ENCODE data around the gene CHMP4B. TPM values are rescaled to one million over a fixed set of nuclear protein-coding genes. Genes with fewer than 3 reads are reported as not detected.

Gene CHMP4B
- total and polyA plus RNA-seq, 2 donors, result 39.9 to 130 TPM

- Histone ChIP-seq H3K4me1 (ENCODE audit: control insufficient read depth in 2 of 2, insufficient read depth in 2 of 2, low read length in 2 of 2) (peaks cover 23 to 32% of the 10 kb centered on the region in 2 donors), H3K36me3 (ENCODE audit: control insufficient read depth in 2 of 2, insufficient read depth in 2 of 2, low read length in 1 of 2) (peaks cover 0 to 6% of the 10 kb centered on the region in 2 donors), H3K9me3 (ENCODE audit: control insufficient read depth in 2 of 2, insufficient read depth in 1 of 2, low read length in 1 of 2) (no peaks in the 10 kb centered on the region), H3K27me3 (ENCODE audit: control insufficient read depth in 2 of 2, insufficient read depth in 1 of 2, low read length in 1 of 2) (no peaks in the 10 kb centered on the region), H3K27ac (ENCODE audit: low read depth in 1 of 2, low read length in 1 of 2) (no peak overlapping the region), H3K4me3 (ENCODE audit: low read length in 2 of 2) (no peak overlapping the region)
- no peak for DNase-seq (ENCODE audit: low read depth in 6 of 9, low spot score in 9 of 9)
- 71% methylated on average over 5 of the region's 5 CpGs for WGBS
These were observed 889 bp upstream of the CHMP4B start for GRCh38 chr20:33810259-33810658.

GRCh38 chr20:33811776-33812151, 616 bp downstream of the CHMP4B start:
- Histone ChIP-seq H3K4me1 (ENCODE audit: control insufficient read depth in 2 of 2, insufficient read depth in 2 of 2, low read length in 2 of 2) (peaks cover 27 to 41% of the 10 kb centered on the region in 2 donors), H3K27me3 (ENCODE audit: control insufficient read depth in 2 of 2, insufficient read depth in 1 of 2, low read length in 1 of 2) (no peaks in the 10 kb centered on the region), H3K9me3 (ENCODE audit: control insufficient read depth in 2 of 2, insufficient read depth in 1 of 2, low read length in 1 of 2) (no peaks in the 10 kb centered on the region), H3K4me3 (ENCODE audit: low read length in 2 of 2) (peak overlapping the region; percentile 67 to 94), H3K36me3 (ENCODE audit: control insufficient read depth in 2 of 2, insufficient read depth in 2 of 2, low read length in 1 of 2) (peaks cover 0 to 11% of the 10 kb centered on the region in 2 donors), H3K27ac (ENCODE audit: low read depth in 1 of 2, low read length in 1 of 2) (peak overlapping the region; percentile 62 to 89)
- DNase-seq (ENCODE audit: low read depth in 6 of 9, low spot score in 9 of 9), result peak in 3 of 9 donors; percentile 11 to 65 (median 40)
- under 1% methylated on average over 12 of the region's 12 CpGs for WGBS

DNA sequence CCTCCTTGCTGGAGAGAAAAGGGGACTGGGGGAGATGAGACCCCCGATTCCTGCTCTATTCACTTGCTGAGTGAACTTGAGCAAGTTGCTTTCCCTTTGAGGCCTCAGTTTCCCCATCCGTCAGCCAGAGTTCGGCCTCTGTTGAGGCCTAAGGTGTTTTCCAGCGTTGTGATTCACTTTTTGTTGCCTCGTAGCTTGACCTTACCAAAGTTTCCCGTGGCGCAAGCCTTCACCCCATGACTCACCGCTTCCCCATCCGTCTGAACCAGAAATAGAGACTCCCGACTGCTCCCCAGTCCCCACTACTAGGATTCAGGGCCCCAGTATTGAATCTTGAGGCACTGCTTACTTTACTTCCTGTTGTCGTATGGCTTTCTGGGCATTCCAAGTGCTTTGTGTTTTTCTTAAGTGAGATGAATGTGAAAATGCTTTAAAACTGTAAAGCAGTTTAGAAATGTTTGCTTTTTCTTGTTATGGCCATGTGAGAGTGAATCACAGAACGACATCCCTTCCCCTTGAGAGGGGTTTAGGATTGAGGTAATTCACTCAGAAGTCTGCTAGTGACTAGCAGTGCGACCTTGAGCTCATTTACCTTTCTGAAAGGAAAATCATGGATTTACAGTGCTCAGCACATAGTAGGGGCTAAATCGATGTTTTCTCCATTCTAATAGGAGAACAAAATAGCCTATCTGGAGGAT, 1.2 kb downstream of the CHMP4B start:
- no peaks in the 10 kb centered on the region for H3K9me3 ChIP-seq (ENCODE audit: control insufficient read depth in 2 of 2, insufficient read depth in 1 of 2, low read length in 1 of 2)
- DNase-seq (ENCODE audit: low read depth in 6 of 9, low spot score in 9 of 9), result peak in 3 of 9 donors; percentile 19 to 64 (median 35)
- 12% methylated on average over 14 of the region's 14 CpGs for WGBS
- H3K36me3 ChIP-seq (ENCODE audit: control insufficient read depth in 2 of 2, insufficient read depth in 2 of 2, low read length in 1 of 2), result peaks cover 0 to 11% of the 10 kb centered on the region in 2 donors
- H3K4me1 ChIP-seq (ENCODE audit: control insufficient read depth in 2 of 2, insufficient read depth in 2 of 2, low read length in 2 of 2), result peaks cover 27 to 41% of the 10 kb centered on the region in 2 donors
- H3K4me3 ChIP-seq (ENCODE audit: low read length in 2 of 2), result peak overlapping the region; percentile 67 to 94
- no peaks in the 10 kb centered on the region for H3K27me3 ChIP-seq (ENCODE audit: control insufficient read depth in 2 of 2, insufficient read depth in 1 of 2, low read length in 1 of 2)
- H3K27ac ChIP-seq (ENCODE audit: low read depth in 1 of 2, low read length in 1 of 2), result peak overlapping the region; percentile 64 to 89

DNA sequence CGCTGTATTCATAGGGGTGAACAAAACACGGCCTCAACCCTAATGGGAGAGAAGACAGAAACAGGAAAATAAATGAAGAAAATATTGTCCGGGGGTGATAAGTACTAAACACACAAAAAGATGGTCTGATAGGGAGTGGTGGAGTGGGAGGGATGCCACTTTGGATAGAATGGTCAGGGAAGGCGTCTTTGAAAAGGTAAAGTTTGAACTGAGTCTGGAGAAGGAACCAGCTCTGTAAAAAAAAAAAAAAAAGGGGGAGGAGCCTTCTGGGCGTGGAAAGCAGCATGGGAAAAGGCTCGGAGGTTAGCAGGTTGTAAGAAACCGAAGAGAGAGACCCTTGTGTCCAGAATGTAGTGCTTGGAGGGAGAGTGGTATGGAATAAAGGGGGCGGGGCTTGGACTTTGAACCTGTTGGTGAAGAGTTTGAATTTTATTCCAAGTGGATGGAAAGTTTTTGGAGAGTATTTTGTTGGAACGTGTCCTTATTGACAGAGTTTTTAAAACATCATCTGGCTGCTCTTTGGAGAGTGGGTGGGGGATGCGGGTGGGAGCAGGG, 1.8 kb downstream of the CHMP4B start:
- Histone ChIP-seq H3K27me3 (ENCODE audit: control insufficient read depth in 2 of 2, insufficient read depth in 1 of 2, low read length in 1 of 2) (no peaks in the 10 kb centered on the region), H3K4me1 (ENCODE audit: control insufficient read depth in 2 of 2, insufficient read depth in 2 of 2, low read length in 2 of 2) (peaks cover 27 to 41% of the 10 kb centered on the region in 2 donors), H3K4me3 (ENCODE audit: low read length in 2 of 2) (peak overlapping the region; percentile 67 to 94), H3K9me3 (ENCODE audit: control insufficient read depth in 2 of 2, insufficient read depth in 1 of 2, low read length in 1 of 2) (no peaks in the 10 kb centered on the region), H3K27ac (ENCODE audit: low read depth in 1 of 2, low read length in 1 of 2) (peak overlapping the region in 1 of 2 donors; percentile 89), H3K36me3 (ENCODE audit: control insufficient read depth in 2 of 2, insufficient read depth in 2 of 2, low read length in 1 of 2) (peaks cover 0 to 11% of the 10 kb centered on the region in 2 donors)
- 55% methylated on average over 10 of the region's 10 CpGs for WGBS
- peak in 1 of 9 donors; percentile 52 for DNase-seq (ENCODE audit: low read depth in 6 of 9, low spot score in 9 of 9)

GRCh38 chr20:33814238-33814712, 3.1 kb downstream of the CHMP4B start:
- peak in 3 of 9 donors; percentile 21 to 56 (median 42) for DNase-seq (ENCODE audit: low read depth in 6 of 9, low spot score in 9 of 9)
- no peak overlapping the region for H3K4me3 ChIP-seq (ENCODE audit: low read length in 2 of 2)
- H3K27me3 ChIP-seq (ENCODE audit: control insufficient read depth in 2 of 2, insufficient read depth in 1 of 2, low read length in 1 of 2), result no peaks in the 10 kb centered on the region
- peaks cover 27 to 41% of the 10 kb centered on the region in 2 donors for H3K4me1 ChIP-seq (ENCODE audit: control insufficient read depth in 2 of 2, insufficient read depth in 2 of 2, low read length in 2 of 2)
- no peaks in the 10 kb centered on the region for H3K9me3 ChIP-seq (ENCODE audit: control insufficient read depth in 2 of 2, insufficient read depth in 1 of 2, low read length in 1 of 2)
- peak overlapping the region; percentile 46 to 62 for H3K27ac ChIP-seq (ENCODE audit: low read depth in 1 of 2, low read length in 1 of 2)
- 40% methylated on average over 5 of the region's 5 CpGs for WGBS
- H3K36me3 ChIP-seq (ENCODE audit: control insufficient read depth in 2 of 2, insufficient read depth in 2 of 2, low read length in 1 of 2), result peaks cover 0 to 11% of the 10 kb centered on the region in 2 donors

- DNase-seq (ENCODE audit: low read depth in 6 of 9, low spot score in 9 of 9), result no peak
- Histone ChIP-seq H3K4me1 (ENCODE audit: control insufficient read depth in 2 of 2, insufficient read depth in 2 of 2, low read length in 2 of 2) (peaks cover 27 to 41% of the 10 kb centered on the region in 2 donors), H3K27ac (ENCODE audit: low read depth in 1 of 2, low read length in 1 of 2) (no peak overlapping the region), H3K27me3 (ENCODE audit: control insufficient read depth in 2 of 2, insufficient read depth in 1 of 2, low read length in 1 of 2) (no peaks in the 10 kb centered on the region), H3K36me3 (ENCODE audit: control insufficient read depth in 2 of 2, insufficient read depth in 2 of 2, low read length in 1 of 2) (peaks cover 0 to 11% of the 10 kb centered on the region in 2 donors), H3K9me3 (ENCODE audit: control insufficient read depth in 2 of 2, insufficient read depth in 1 of 2, low read length in 1 of 2) (no peaks in the 10 kb centered on the region), H3K4me3 (ENCODE audit: low read length in 2 of 2) (no peak overlapping the region)
- over 99% methylated on average over 3 of the region's 3 CpGs for WGBS
These were observed 4.5 kb downstream of the CHMP4B start for GRCh38 chr20:33815671-33816070.

DNA sequence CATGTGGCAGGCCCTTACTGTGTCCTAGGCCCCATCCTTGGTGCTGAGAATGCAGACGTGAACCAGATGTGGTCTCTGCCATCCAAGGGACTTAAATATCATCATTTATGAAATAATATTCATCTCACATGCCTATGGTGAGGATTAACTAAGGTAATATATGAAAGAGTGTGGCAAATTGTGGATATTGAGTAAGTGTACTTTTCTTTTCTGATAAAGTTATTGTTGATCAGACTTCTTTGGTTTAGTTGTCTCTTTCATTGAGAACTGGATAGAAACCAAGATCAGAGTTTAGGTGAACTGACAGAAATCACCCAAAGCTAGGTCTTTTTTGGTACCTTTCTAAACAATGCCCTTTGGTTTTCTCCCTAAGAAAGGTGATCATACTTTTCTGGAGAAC, 5.0 kb downstream of the CHMP4B start:
- Histone ChIP-seq H3K27ac (ENCODE audit: low read depth in 1 of 2, low read length in 1 of 2) (no peak overlapping the region), H3K9me3 (ENCODE audit: control insufficient read depth in 2 of 2, insufficient read depth in 1 of 2, low read length in 1 of 2) (no peaks in the 10 kb centered on the region), H3K36me3 (ENCODE audit: control insufficient read depth in 2 of 2, insufficient read depth in 2 of 2, low read length in 1 of 2) (peaks cover 0 to 11% of the 10 kb centered on the region in 2 donors), H3K4me1 (ENCODE audit: control insufficient read depth in 2 of 2, insufficient read depth in 2 of 2, low read length in 2 of 2) (peaks cover 27 to 41% of the 10 kb centered on the region in 2 donors), H3K27me3 (ENCODE audit: control insufficient read depth in 2 of 2, insufficient read depth in 1 of 2, low read length in 1 of 2) (no peaks in the 10 kb centered on the region), H3K4me3 (ENCODE audit: low read length in 2 of 2) (no peak overlapping the region)
- WGBS, result 92% methylated on average over 1 of the region's 1 CpG
- no peak for DNase-seq (ENCODE audit: low read depth in 6 of 9, low spot score in 9 of 9)

GRCh38 chr20:33817411-33817810, 6.3 kb downstream of the CHMP4B start:
- Histone ChIP-seq H3K36me3 (ENCODE audit: control insufficient read depth in 2 of 2, insufficient read depth in 2 of 2, low read length in 1 of 2) (peaks cover 0 to 11% of the 10 kb centered on the region in 2 donors), H3K27ac (ENCODE audit: low read depth in 1 of 2, low read length in 1 of 2) (no peak overlapping the region), H3K9me3 (ENCODE audit: control insufficient read depth in 2 of 2, insufficient read depth in 1 of 2, low read length in 1 of 2) (no peaks in the 10 kb centered on the region), H3K27me3 (ENCODE audit: control insufficient read depth in 2 of 2, insufficient read depth in 1 of 2, low read length in 1 of 2) (no peaks in the 10 kb centered on the region), H3K4me1 (ENCODE audit: control insufficient read depth in 2 of 2, insufficient read depth in 2 of 2, low read length in 2 of 2) (peaks cover 27 to 35% of the 10 kb centered on the region in 2 donors), H3K4me3 (ENCODE audit: low read length in 2 of 2) (no peak overlapping the region)
- WGBS, result 99% methylated on average over 5 of the region's 5 CpGs
- no peak for DNase-seq (ENCODE audit: low read depth in 6 of 9, low spot score in 9 of 9)

- no peak overlapping the region for H3K4me3 ChIP-seq (ENCODE audit: low read length in 2 of 2)
- H3K36me3 ChIP-seq (ENCODE audit: control insufficient read depth in 2 of 2, insufficient read depth in 2 of 2, low read length in 1 of 2), result peaks cover 0 to 13% of the 10 kb centered on the region in 2 donors
- 96% methylated on average over 1 of the region's 1 CpG for WGBS
- no peak overlapping the region for H3K27ac ChIP-seq (ENCODE audit: low read depth in 1 of 2, low read length in 1 of 2)
- DNase-seq (ENCODE audit: low read depth in 6 of 9, low spot score in 9 of 9), result no peak
- H3K4me1 ChIP-seq (ENCODE audit: control insufficient read depth in 2 of 2, insufficient read depth in 2 of 2, low read length in 2 of 2), result peaks cover 15 to 20% of the 10 kb centered on the region in 2 donors
- no peaks in the 10 kb centered on the region for H3K27me3 ChIP-seq (ENCODE audit: control insufficient read depth in 2 of 2, insufficient read depth in 1 of 2, low read length in 1 of 2)
- no peaks in the 10 kb centered on the region for H3K9me3 ChIP-seq (ENCODE audit: control insufficient read depth in 2 of 2, insufficient read depth in 1 of 2, low read length in 1 of 2)
These were observed 8.3 kb downstream of the CHMP4B start for GRCh38 chr20:33819456-33819855.
